ENCODE data around the gene ACOX3. TPM values are rescaled to one million over a fixed set of nuclear protein-coding genes. Genes with fewer than 3 reads are reported as not detected.

Gene ACOX3
- total RNA-seq, 4 donors from 2014 or later: 17.3 to 36.0 (median 24.5) TPM

GRCh38 chr4:8443801-8444200, 3.3 kb upstream of the ACOX3 start:
- H3K27ac ChIP-seq: no peak overlapping the region
- TF ChIP-seq POLR2A (IDR thresholded peaks at IDR 0.05) (no peak), EP300 (IDR thresholded peaks at IDR 0.05) (no peak), CTCF (IDR thresholded peaks at IDR 0.05) (no peak)

GRCh38 chr4:8442596-8443358, 2.3 kb upstream of the ACOX3 start:
- TF ChIP-seq POLR2A (IDR thresholded peaks at IDR 0.05): no peak
- TF ChIP-seq CTCF (IDR thresholded peaks at IDR 0.05): no peak
- no peak for TF ChIP-seq EP300 (IDR thresholded peaks at IDR 0.05)
- H3K27ac ChIP-seq: no peak overlapping the region
- peaks cover 0 to 20% (median 0%) of the 10 kb centered on the region in 3 donors for H3K36me3 ChIP-seq
- H3K4me3 ChIP-seq: no peak overlapping the region
- WGBS, 2 donors: 74 to 81% methylated on average over 10 of the region's 10 CpGs
- H3K27me3 ChIP-seq: no peaks in the 10 kb centered on the region
- H3K9me3 ChIP-seq: no peaks in the 10 kb centered on the region
- H3K4me1 ChIP-seq: peaks cover 0 to 58% (median 24%) of the 10 kb centered on the region in 4 donors
- no peak for DNase-seq (ENCODE audit: low spot score in 2 of 2)

More at GRCh38 chr4:8443801-8444200, 3.3 kb upstream of the ACOX3 start:
- Histone ChIP-seq H3K4me1 (peaks cover 0 to 48% (median 24%) of the 10 kb centered on the region in 4 donors), H3K4me3 (no peak overlapping the region), H3K27me3 (no peaks in the 10 kb centered on the region), H3K9me3 (no peaks in the 10 kb centered on the region), H3K36me3 (peaks cover 0 to 30% (median 4%) of the 10 kb centered on the region in 3 donors)
- DNase-seq (ENCODE audit: low spot score in 2 of 2): no peak
- 78 to 81% methylated on average over 6 of the region's 6 CpGs for WGBS, 2 donors

- peak overlapping the region in 2 of 4 donors; percentile 91 to 96 for H3K27ac ChIP-seq
- H3K4me1 ChIP-seq: peaks cover 0 to 70% (median 24%) of the 10 kb centered on the region in 4 donors
- peak overlapping the region; percentile 70 to 99 (median 96) for H3K4me3 ChIP-seq
- no peaks in the 10 kb centered on the region for H3K27me3 ChIP-seq
- TF ChIP-seq POLR2A (IDR thresholded peaks at IDR 0.05) (no peak), CTCF (IDR thresholded peaks at IDR 0.05) (no peak)
- H3K9me3 ChIP-seq: no peaks in the 10 kb centered on the region
- no peak for DNase-seq (ENCODE audit: low spot score in 2 of 2)
- 59 to 60% methylated on average over 17 of the region's 17 CpGs for WGBS, 2 donors
- H3K36me3 ChIP-seq: peaks cover 0 to 8% (median 0%) of the 10 kb centered on the region in 3 donors
These were observed 1.1 kb upstream of the ACOX3 start for GRCh38 chr4:8441499-8442091.

- peak in 1 of 2 donors; percentile 52 for DNase-seq (ENCODE audit: low spot score in 2 of 2)
- H3K4me3 ChIP-seq: peak overlapping the region; percentile 70 to 99 (median 96)
- TF ChIP-seq POLR2A (IDR thresholded peaks at IDR 0.05) (no peak), CTCF (IDR thresholded peaks at IDR 0.05) (no peak), EP300 (IDR thresholded peaks at IDR 0.05) (no peak)
- H3K36me3 ChIP-seq: no peaks in the 10 kb centered on the region
- peaks cover 0 to 83% (median 26%) of the 10 kb centered on the region in 4 donors for H3K4me1 ChIP-seq
- no peaks in the 10 kb centered on the region for H3K27me3 ChIP-seq
- peak overlapping the region; percentile 78 to 98 (median 94) for H3K27ac ChIP-seq
- H3K9me3 ChIP-seq: no peaks in the 10 kb centered on the region
- WGBS, 2 donors: 30 to 31% methylated on average over 12 of the region's 12 CpGs
These were observed 520 bp downstream of the ACOX3 start for GRCh38 chr4:8439914-8440491.

GRCh38 chr4:8439168-8439567, 1.4 kb downstream of the ACOX3 start:
- H3K4me3 ChIP-seq: peak overlapping the region in 1 of 4 donors; percentile 70
- peak overlapping the region in 3 of 4 donors; percentile 91 to 98 (median 96) for H3K27ac ChIP-seq
- TF ChIP-seq EP300 (IDR thresholded peaks at IDR 0.05) (no peak), CTCF (IDR thresholded peaks at IDR 0.05) (no peak)
- H3K27me3 ChIP-seq: no peaks in the 10 kb centered on the region
- WGBS, 2 donors: 54 to 56% methylated on average over 3 of the region's 3 CpGs
- no peaks in the 10 kb centered on the region for H3K9me3 ChIP-seq
- H3K4me1 ChIP-seq: peaks cover 0 to 88% (median 26%) of the 10 kb centered on the region in 4 donors
- no peak for DNase-seq (ENCODE audit: low spot score in 2 of 2)
- no peaks in the 10 kb centered on the region for H3K36me3 ChIP-seq
